GM12892 (cell line): ENCODE results near the gene ATCAY.

ENCODE experiments used
- POLR2A ChIP-seq: IDR thresholded peaks from 2 replicates; pipeline ENCODE4 v1.6.1; 2011; ENCODE audit warnings: low read depth, low read length, control low read depth
- POLR2AphosphoS5 ChIP-seq: IDR thresholded peaks from 2 replicates; pipeline ENCODE4 v1.6.1; 2011; ENCODE audit warnings: low read depth, low read length, control low read depth

GRCh38 chr19:3837922-3838321 lies 42.6 kb upstream of the ATCAY start:
- TF ChIP-seq POLR2AphosphoS5: no peak
- TF ChIP-seq POLR2A: no peak
